Motor neuron (in vitro differentiated cells): Measurements from ENCODE around the gene CDH4. TPM values are rescaled to one million over a fixed set of nuclear protein-coding genes. Genes with fewer than 3 reads are reported as not detected.

Experiments
- ATAC-seq, 8 experiments: fragments of 200-7000 bp; cut with Tn5 transposase; replicated peaks in 6 of 8; 2 replicates each; pipeline ENCODE4 v1.8.0; 2021; ENCODE audit warnings: mild to moderate bottlenecking in 8 of 8, moderate library complexity in 8 of 8
- H3K27ac ChIP-seq, 2 donors: fragments of 250-450 bp; sonication (Bioruptor Pico); 2 replicates each; pipeline ENCODE4 v1.9.0; 2021; ENCODE audit warnings: antibody characterized with exemption in 2 of 2, mild to moderate bottlenecking in 2 of 2, moderate library complexity in 1 of 2
- H3K4me1 ChIP-seq, 2 donors: fragments of 250-450 bp; sonication (Bioruptor Pico); replicated peaks in 1 of 2; 2 replicates each; pipeline ENCODE4 v1.6.1; 2021; ENCODE audit warnings: antibody characterized with exemption in 2 of 2, mild to moderate bottlenecking in 2 of 2, moderate library complexity in 1 of 2
- H3K4me3 ChIP-seq, 5 donors: fragments of 250-450 bp; sonication (Bioruptor Pico); 2 replicates each; pipeline ENCODE4 v1.9.0; 2021; ENCODE audit warnings: antibody characterized with exemption in 5 of 5, mild to moderate bottlenecking in 5 of 5, moderate library complexity in 4 of 5
- WGBS, 10 experiments: fragments of 450-650 bp; shearing (Covaris generic); methylation state at CpG; one replicate each; pipeline ENCODE4 v1.0.0; 2022; 5-methylcytosine and 5-hydroxymethylcytosine counted together
- in situ Hi-C, 9 experiments: fragments of 400-800 bp; cut with MboI; loops; one replicate each; pipeline ENCODE4 v1.15.0; 2021; ENCODE audit warnings: low sequenced_read_pairs in 9 of 9, low pct_unique_long_range_greater_than_20kb in 2 of 9; ENCODE audit not compliant: unreplicated experiment in 9 of 9
- total RNA-seq, 8 experiments: library from RNA; unstranded; fragments of 300-600 nt; gene quantifications; 2 replicates each; pipeline versions ENCODE4 v1.2.3 to v1.2.4, GENCODE V29; 2022

The CDH4 gene
- total RNA-seq, 8 experiments from 2014 or later = 2.4 to 41.6 (median 12.9) TPM

DNA sequence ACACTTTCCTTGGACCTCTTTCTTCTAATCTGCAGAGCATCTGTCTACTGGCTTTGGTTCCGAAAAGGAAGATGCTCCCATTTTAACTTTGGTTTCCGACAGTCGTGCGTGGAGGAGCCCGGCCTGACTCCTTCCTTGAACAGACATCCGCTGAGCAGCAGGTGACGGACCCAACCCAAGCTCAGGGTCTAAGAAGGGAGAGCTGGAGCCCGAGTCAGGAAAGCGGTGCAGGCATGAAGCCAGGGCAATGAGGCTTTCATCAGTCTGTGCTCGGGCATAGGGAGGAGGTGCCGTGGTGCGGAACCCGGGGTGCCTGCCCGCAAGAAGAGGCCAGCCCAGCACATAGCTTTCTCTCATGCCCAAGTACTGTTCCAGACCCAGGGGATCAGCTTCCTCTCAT lies 109.4 kb downstream of the CDH4 start:
- ATAC-seq = no peak
- Histone ChIP-seq H3K4me3 (no peak overlapping the region), H3K27ac (no peak overlapping the region), H3K4me1 (peaks cover 3 to 21% of the 10 kb centered on the region in 2 donors)
- in situ Hi-C loops = no loop called here
- 20 to 97% (median 90%) methylated on average over 1 to 11 of the region's 14 CpGs; no CpG with 5 or more reads in 5 of the 10 experiments for WGBS, 10 experiments

DNA sequence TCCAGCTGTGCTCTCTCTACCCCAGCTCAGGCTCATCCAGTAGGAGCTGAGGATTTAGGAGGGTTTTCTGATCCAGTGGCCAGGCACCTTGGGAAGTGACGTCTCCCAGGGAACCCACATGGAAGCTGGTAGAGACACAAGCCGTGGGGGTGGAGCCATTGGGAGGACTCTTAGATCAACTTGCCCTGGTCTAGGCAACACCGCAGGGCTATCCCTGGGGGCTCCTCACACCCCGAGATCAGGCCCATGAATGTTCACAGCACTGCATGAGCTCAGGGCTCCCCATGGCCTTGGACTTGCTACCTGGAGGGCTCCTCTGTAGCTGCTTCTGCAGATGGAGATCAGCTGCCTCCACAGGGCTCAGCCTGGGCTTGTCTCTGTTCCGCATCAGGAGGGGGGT lies 112.1 kb downstream of the CDH4 start:
- Histone ChIP-seq H3K4me1 (peaks cover 0 to 3% of the 10 kb centered on the region in 2 donors), H3K4me3 (no peak overlapping the region), H3K27ac (no peak overlapping the region)
- in situ Hi-C loops = no loop called here
- 52 to 100% (median 83%) methylated on average over 1 to 3 of the region's 5 CpGs; no CpG with 5 or more reads in 5 of the 10 experiments for WGBS, 10 experiments
- ATAC-seq = no peak

DNA sequence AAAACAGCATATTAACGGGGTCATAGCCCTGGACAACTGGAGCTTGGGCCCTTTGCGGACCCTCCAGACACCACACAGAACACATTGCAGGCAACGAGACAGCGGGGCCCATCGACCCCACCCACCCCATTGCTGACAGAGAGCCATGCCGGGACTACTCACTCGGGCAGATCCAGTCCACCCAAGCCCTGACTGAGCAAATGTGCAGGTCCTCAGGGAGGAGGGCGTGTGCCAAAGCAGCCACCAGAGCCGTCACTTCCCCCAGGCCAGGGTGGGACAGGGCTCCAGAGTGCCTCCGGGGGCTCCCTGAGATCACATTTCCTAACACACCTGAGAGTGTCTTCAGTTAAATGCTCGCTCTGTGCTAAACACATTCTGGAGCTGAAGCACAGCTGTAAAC lies 114.9 kb downstream of the CDH4 start:
- peak in 1 of 8 experiments; percentile 56 for ATAC-seq
- in situ Hi-C loops = no loop called here
- WGBS, 10 experiments = 27 to 100% (median 83%) methylated on average over 1 to 4 of the region's 11 CpGs; no CpG with 5 or more reads in 4 of the 10 experiments

DNA sequence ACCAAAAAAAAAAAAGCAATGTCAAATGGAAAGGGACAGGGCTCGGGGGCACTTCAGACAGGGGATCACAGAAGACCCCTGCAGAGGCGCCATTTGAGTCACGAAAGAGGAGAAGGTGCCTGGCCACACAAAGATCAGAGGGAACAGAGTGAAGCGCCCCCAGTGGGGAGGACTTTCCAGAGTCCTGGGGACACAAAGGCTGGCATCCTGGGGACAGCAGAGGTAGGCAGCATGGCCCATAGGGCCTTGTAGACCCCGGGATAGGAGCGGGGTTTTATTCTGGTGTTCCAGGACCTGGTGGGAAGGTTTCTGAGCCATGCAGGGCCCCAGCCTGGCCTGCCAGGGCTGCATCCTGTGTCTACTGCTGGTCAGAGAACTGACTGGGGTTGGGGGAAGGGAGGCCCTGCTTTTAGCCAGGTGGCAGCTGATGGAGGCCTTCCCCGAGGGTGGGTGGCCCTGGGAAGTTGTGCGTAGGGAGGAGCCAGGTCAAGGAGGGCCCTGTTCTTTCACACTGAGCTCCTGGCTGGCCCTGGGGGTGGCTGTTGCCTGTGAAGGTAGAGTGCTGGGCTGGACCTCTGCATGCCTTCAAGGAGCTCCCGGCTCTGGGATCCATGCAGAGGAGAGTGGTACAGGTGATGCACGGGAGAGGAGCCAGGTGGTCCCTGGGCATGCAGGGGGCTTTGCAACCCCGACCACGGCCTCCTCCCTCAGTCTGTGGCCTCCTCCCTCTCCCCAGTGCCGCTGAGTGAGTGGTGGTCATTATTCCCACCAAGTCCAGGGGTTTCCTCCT lies 117.9 kb downstream of the CDH4 start:
- Histone ChIP-seq H3K4me3 (no peak overlapping the region), H3K27ac (peak overlapping the region; percentile 34 to 67), H3K4me1 (peaks cover 36 to 45% of the 10 kb centered on the region in 2 donors)
- 23 to 100% (median 60%) methylated on average over 2 to 4 of the region's 13 CpGs; no CpG with 5 or more reads in 3 of the 10 experiments for WGBS, 10 experiments
- in situ Hi-C loops = no loop called here
- peak in 6 of 8 experiments; percentile 7 to 28 (median 22) for ATAC-seq

More for the DNA sequence above, 114.9 kb downstream of the CDH4 start:
- no peak overlapping the region for H3K4me3 ChIP-seq
- H3K4me1 ChIP-seq = peaks cover 25 to 27% of the 10 kb centered on the region in 2 donors
- H3K27ac ChIP-seq = no peak overlapping the region

DNA sequence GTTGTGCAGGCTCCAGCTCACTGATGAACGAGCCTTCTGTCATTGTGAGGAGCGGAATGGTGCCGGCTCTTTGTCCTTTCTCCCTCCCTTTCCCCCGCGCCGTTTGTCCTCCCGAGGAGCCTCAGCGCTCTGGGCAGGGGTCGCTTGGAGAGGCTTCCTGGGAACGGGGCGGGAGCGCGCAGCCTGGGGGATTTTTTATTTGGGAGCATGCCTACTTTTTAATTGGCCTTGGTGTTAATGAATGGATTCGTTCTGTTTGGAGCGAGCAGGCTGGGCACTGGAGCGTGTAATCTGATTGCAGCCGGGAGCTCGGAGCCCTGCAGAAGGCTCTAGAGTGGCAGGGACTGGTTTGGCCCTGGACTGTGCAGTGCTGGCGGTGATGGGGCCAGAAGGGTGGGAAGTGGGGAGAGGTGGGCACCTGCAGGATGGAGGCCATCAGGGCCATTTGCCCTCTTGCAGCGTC lies 118.8 kb downstream of the CDH4 start:
- no peak overlapping the region for H3K4me3 ChIP-seq
- WGBS, 10 experiments = 0 to 93% (median 15%) methylated on average over 3 to 14 of the region's 20 CpGs; no CpG with 5 or more reads in 3 of the 10 experiments
- peaks cover 36 to 45% of the 10 kb centered on the region in 2 donors for H3K4me1 ChIP-seq
- in situ Hi-C loops = no loop called here
- H3K27ac ChIP-seq = peak overlapping the region; percentile 2 to 8
- ATAC-seq = peak in 5 of 8 experiments; percentile 87 to 92 (median 91)

DNA sequence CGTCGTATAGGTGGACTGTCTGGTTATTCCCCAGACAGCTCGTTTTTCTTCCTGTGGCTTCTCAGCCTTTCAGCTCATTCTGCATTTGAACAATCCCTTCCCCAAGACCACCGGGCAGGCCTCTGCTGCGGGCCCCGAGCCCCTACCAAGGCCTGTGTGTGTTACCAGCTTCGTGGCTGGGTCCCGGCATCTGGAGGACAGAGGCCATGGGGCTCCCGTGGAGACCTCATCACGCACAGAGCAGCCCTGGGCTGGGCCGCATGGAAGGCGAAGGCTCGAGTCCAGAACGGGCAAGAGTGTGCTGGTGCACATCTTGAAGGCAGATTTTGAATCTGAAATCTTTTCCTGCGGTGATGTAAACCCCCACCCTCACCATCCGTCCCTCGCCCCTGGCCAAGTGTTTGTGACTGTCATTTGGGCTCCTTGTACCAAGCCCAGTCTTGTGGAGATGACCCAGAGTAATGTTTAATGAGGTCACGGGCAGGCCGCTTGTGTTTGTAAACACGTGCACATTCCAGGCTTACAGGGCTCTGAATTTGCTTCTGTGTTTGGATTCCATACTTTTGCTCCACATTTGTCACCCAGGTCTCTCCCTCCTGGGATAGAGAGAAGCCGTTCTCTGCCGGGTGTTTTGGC lies 119.6 kb downstream of the CDH4 start:
- no peak overlapping the region for H3K4me3 ChIP-seq
- peak overlapping the region; percentile 8 to 9 for H3K27ac ChIP-seq
- peak in 4 of 8 experiments; percentile 2 to 16 (median 6) for ATAC-seq
- in situ Hi-C loops = no loop called here
- H3K4me1 ChIP-seq = peaks cover 36 to 45% of the 10 kb centered on the region in 2 donors
- WGBS, 10 experiments = 0 to 66% (median 37%) methylated on average over 1 to 11 of the region's 22 CpGs; no CpG with 5 or more reads in 4 of the 10 experiments

DNA sequence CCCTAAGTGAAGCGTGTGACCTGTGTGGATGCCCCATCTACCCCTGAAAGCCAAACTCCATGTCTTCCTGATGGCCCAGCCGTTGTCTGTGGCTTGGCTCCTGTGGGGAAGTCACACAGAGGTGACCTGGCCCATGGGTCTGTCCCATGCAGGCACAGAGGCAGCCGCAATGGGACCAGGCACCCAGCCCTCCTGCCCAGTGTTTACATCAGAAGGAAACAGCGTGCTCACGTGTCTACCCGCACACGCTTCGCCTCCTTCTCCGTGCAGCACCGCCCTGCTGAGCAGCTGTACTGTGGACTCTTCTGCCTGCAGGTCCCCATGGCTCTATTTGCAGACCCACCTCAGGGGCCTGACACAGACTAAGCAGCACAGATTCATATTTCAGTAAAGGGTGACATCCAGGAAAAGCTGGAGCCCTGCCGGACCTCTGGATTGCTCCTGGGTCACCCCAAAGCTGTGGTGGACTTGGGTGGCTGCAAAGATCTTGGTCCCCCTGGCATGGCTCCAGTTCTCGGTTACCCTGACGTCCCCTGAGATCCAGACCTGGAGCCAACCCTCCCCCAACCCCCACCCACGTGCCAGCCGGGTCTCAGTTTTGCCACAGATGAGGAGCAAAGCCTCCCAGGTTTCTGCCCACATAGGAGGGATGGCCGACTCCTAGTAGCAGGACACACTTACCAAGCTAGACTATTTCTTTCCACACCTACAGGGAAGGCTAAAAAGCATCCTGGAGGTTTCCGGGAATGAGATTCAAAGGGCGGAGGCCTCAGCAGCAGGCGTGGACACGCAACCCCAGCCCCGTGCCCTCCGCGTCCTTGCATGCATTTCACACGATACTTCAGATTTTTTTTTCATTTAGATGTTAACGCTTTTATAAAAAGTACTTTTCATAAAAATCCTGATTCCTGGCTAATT lies 120.3 kb downstream of the CDH4 start:
- Histone ChIP-seq H3K4me3 (no peak overlapping the region), H3K27ac (no peak overlapping the region), H3K4me1 (peaks cover 36 to 45% of the 10 kb centered on the region in 2 donors)
- WGBS, 10 experiments = 50 to 100% (median 92%) methylated on average over 2 to 10 of the region's 25 CpGs; no CpG with 5 or more reads in 2 of the 10 experiments
- in situ Hi-C loops = no loop called here
- ATAC-seq = no peak

DNA sequence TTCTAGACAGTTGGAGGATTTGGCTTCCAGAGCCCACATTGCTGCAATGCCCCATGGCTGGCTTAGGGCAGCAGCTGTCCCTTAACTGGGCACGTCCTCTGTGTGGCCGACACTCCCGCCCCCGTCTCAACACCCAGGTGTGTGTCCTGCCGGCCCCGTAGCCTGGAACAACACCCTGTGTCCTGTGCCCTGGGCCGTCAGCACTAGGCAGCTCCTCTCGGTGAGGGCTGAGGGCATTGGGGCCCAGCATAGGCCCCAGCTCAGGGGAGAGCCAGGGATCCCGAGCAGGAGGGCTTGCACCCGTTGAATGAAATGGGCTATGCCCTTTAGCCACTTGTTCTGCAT lies 121.0 kb downstream of the CDH4 start:
- in situ Hi-C loops = no loop called here
- 27 to 66% (median 55%) methylated on average over 2 to 3 of the region's 10 CpGs; no CpG with 5 or more reads in 7 of the 10 experiments for WGBS, 10 experiments
- no peak overlapping the region for H3K4me3 ChIP-seq
- ATAC-seq = no peak
- H3K27ac ChIP-seq = no peak overlapping the region
- peaks cover 36 to 45% of the 10 kb centered on the region in 2 donors for H3K4me1 ChIP-seq

DNA sequence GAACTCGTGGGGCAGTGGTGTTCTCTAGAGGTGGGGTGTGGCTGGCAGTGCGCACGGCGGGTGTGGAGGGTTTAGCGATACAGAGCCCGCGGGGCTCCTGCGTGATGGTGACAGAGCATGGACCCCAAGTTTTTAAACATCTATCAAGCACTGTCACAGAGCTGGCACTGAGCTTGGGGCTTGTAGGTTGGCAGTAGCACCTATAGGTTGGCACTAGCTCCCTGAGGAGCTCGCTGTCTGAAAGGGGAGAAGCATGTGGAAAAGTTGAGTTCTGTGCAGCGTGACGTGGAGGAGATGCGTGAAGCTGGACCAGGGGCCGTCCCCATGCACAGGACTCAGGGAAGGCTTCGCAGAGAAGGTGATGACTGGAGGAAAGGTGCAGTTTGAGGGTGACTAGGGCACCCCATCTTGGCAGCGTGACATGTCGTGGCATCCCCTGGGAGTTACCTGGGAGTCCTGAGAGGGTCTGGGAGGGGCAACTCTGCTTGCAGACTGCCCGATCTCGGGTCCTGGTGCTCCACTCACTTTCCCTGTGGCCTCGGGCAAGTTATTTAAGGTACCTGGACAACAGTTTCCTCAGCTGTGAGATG lies 122.0 kb downstream of the CDH4 start:
- Histone ChIP-seq H3K4me1 (peaks cover 38 to 49% of the 10 kb centered on the region in 2 donors), H3K4me3 (no peak overlapping the region), H3K27ac (no peak overlapping the region)
- WGBS, 10 experiments = 17 to 100% (median 95%) methylated on average over 1 to 9 of the region's 19 CpGs; no CpG with 5 or more reads in 6 of the 10 experiments
- ATAC-seq = no peak
- in situ Hi-C loops = no loop called here

DNA sequence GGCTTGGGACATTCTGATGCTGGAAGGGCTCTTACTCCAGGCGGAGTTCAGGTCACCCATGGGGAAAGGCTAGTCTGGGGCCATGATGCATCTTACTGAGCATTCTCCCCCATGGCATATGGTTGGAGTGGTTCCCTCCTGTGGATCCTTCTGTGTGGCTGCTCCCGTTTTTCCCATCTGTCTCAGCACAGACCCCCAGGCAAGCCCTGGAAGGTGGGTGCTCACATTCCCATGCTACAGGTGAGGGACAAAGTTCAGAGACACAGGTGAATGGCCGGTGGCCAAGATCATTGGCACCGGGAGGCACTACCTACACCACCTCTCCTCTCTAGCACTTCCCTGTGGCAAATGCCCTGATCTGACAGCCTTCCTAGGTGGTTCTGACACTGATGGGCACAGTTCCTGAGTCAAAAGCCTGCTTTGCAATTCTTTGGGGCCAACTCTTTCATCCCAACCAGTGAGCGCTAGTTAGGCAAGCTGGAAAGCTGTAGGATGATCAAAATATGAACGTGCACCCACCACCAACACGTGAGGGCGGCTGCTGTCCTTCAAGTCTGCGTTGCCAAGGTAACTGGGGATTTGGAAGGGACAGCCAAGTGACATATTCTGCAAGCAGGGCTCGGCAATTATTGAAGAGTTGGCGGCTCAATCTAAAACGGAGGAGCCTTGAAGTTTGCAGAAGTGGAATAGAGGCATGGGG lies 124.6 kb downstream of the CDH4 start:
- in situ Hi-C loops = no loop called here
- ATAC-seq = no peak
- Histone ChIP-seq H3K4me1 (peaks cover 37 to 46% of the 10 kb centered on the region in 2 donors), H3K27ac (no peak overlapping the region), H3K4me3 (no peak overlapping the region)
- 14 to 97% (median 84%) methylated on average over 1 to 9 of the region's 12 CpGs; no CpG with 5 or more reads in 2 of the 10 experiments for WGBS, 10 experiments

DNA sequence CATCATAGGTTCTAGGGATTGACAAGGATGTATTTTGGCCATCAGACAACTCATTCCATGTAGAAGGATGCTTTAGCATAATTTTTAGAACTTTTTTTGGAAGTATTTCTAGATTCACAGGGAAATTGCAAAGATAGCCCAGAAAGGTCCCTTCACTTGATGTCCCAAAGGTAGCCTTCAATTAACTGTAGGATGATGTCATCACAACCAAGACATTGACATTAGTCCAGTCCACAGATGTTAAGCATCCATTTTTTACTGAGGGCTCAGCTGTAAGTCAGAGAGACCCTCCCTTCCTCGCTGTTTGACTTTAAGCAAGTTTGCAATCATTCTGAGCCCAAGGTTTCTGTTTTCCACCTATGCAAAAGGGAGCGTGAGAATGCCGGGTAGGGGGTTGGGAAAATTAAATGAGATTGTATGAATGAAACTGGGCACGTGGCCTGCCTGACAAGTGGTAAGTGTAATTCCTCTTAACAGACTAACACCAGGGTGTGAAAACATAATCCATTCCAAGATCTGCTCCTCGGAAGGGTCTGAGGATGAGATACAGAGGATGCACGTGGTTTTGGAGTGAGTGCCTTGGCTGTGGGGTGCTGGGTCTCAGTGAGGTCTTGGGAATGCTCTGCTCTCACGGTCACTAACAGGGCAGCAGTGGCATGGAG lies 126.8 kb downstream of the CDH4 start:
- Histone ChIP-seq H3K4me1 (peaks cover 23 to 26% of the 10 kb centered on the region in 2 donors), H3K27ac (peak overlapping the region; percentile 31 to 56), H3K4me3 (no peak overlapping the region)
- 10 to 100% (median 75%) methylated on average over 1 to 7 of the region's 7 CpGs; no CpG with 5 or more reads in 2 of the 10 experiments for WGBS, 10 experiments
- in situ Hi-C loops = no loop called here
- peak in 2 of 8 experiments; percentile 15 to 25 for ATAC-seq
